Activated CD4-positive, alpha-beta memory T cell treated with anti-CD3 and anti-CD28 coated beads for 36 hours (primary cell): ENCODE measurements around the gene TMEM63C. TPM values are rescaled to one million over a fixed set of nuclear protein-coding genes. Genes with fewer than 3 reads are reported as not detected.

Experiments used
- CTCF ChIA-PET: fragments of 350-600 bp; sonication (Branson Sonifier 250); formaldehyde crosslinking; loops from one replicate; lab custom pipeline; 2021; ENCODE audit warnings: antibody characterized with exemption, inconsistent platforms; lab: Charles Lee
- POLR2A ChIA-PET: fragments of 350-600 bp; sonication (Branson Sonifier 250); formaldehyde crosslinking; loops from one replicate; lab custom pipeline; 2021; ENCODE audit warnings: antibody characterized with exemption; lab: Charles Lee
- DNase-seq: peaks from one replicate; pipeline ENCODE4 v3.0.0-alpha.2; 2020
- H3K27ac Mint-ChIP-seq: one replicate; pipeline ENCODE4 v1.8.0; 2021; ENCODE audit warnings: mixed read lengths
- H3K27me3 Mint-ChIP-seq: one replicate; pipeline ENCODE4 v1.8.0; 2021; ENCODE audit warnings: mixed read lengths
- H3K36me3 Mint-ChIP-seq: one replicate; pipeline ENCODE4 v1.8.0; 2021; ENCODE audit warnings: mixed read lengths
- H3K4me1 Mint-ChIP-seq: one replicate; pipeline ENCODE4 v1.8.0; 2021; ENCODE audit warnings: low read depth, mixed read lengths
- H3K4me3 Mint-ChIP-seq: one replicate; pipeline ENCODE4 v1.8.0; 2021; ENCODE audit warnings: mild to moderate bottlenecking, mixed read lengths
- H3K9me3 Mint-ChIP-seq: one replicate; pipeline ENCODE4 v1.8.0; 2021; ENCODE audit warnings: mixed read lengths
- intact Hi-C: fragments of 100-400 bp; cut with micrococcal nuclease; formaldehyde crosslinking; loops from one replicate; pipeline ENCODE4 v1.15.1; 2023
- total RNA-seq, 2 experiments: library from RNA; stranded (reverse); gene quantifications; one replicate each; pipeline ENCODE4 v1.2.3, GENCODE V29; 2021

Gene TMEM63C
- total RNA-seq, 2 experiments from 2014 or later: 0.80 to 1.7 TPM

GRCh38 chr14:77185093-77185465 lies 3.5 kb downstream of the TMEM63C start:
- Mint-ChIP-seq H3K9me3 (no peaks in the 10 kb centered on the region), H3K4me3 (no peak overlapping the region), H3K4me1 (peaks cover 17% of the 10 kb centered on the region), H3K27me3 (peaks cover 11% of the 10 kb centered on the region), H3K27ac (no peak overlapping the region), H3K36me3 (no peaks in the 10 kb centered on the region)
- no peak for DNase-seq
- intact Hi-C loops: no loop called here
- CTCF ChIA-PET: interaction anchor here (1.3 kb wide), 1 partner anchor 131 kb away, joined by 4 read pairs; no protein-coding TSS in a partner anchor
- POLR2A ChIA-PET: no interaction called here

- Mint-ChIP-seq H3K4me1 (peaks cover 13% of the 10 kb centered on the region), H3K27ac (no peak overlapping the region), H3K36me3 (no peaks in the 10 kb centered on the region), H3K9me3 (no peaks in the 10 kb centered on the region), H3K4me3 (no peak overlapping the region), H3K27me3 (peaks cover 8% of the 10 kb centered on the region)
- CTCF ChIA-PET: no interaction called here
- POLR2A ChIA-PET: no interaction called here
- intact Hi-C loops: no loop called here
- DNase-seq: no peak
Measured at GRCh38 chr14:77186911-77187648, 5.5 kb downstream of the TMEM63C start.

- Mint-ChIP-seq H3K4me1 (peaks cover 9% of the 10 kb centered on the region), H3K27ac (no peak overlapping the region), H3K4me3 (no peak overlapping the region), H3K9me3 (no peaks in the 10 kb centered on the region), H3K27me3 (peaks cover 7% of the 10 kb centered on the region), H3K36me3 (no peaks in the 10 kb centered on the region)
- ChIA-PET CTCF (no interaction called here), POLR2A (no interaction called here)
- no peak for DNase-seq
- intact Hi-C loops: no loop called here
Measured at GRCh38 chr14:77187649-77188012, 6.0 kb downstream of the TMEM63C start.

- POLR2A ChIA-PET: no interaction called here
- DNase-seq: no peak
- no peaks in the 10 kb centered on the region for H3K9me3 Mint-ChIP-seq
- intact Hi-C loops: no loop called here
- CTCF ChIA-PET: no interaction called here
- no peaks in the 10 kb centered on the region for H3K36me3 Mint-ChIP-seq
- no peak overlapping the region for H3K27ac Mint-ChIP-seq
- no peak overlapping the region for H3K4me3 Mint-ChIP-seq
- peaks cover 3% of the 10 kb centered on the region for H3K4me1 Mint-ChIP-seq
- H3K27me3 Mint-ChIP-seq: peaks cover 3% of the 10 kb centered on the region
Measured at GRCh38 chr14:77189479-77189878, 7.9 kb downstream of the TMEM63C start.

- POLR2A ChIA-PET: interaction anchor here (0.5 kb wide), 1 partner anchor 93 kb away, joined by 3 read pairs; the partner anchor contains the start of gene CIPC
- no peaks in the 10 kb centered on the region for H3K36me3 Mint-ChIP-seq
- H3K27ac Mint-ChIP-seq: no peak overlapping the region
- CTCF ChIA-PET: interaction anchor here (1.7 kb wide), 1 partner anchor 22 kb away, joined by 7 read pairs; no protein-coding TSS in a partner anchor
- no peaks in the 10 kb centered on the region for H3K9me3 Mint-ChIP-seq
- H3K4me1 Mint-ChIP-seq: no peaks in the 10 kb centered on the region
- DNase-seq: no peak
- H3K4me3 Mint-ChIP-seq: no peak overlapping the region
- intact Hi-C loops: no loop called here
- peaks cover 7% of the 10 kb centered on the region for H3K27me3 Mint-ChIP-seq
Measured at GRCh38 chr14:77190977-77191376, 9.4 kb downstream of the TMEM63C start.

GRCh38 chr14:77194706-77195105 lies 13.1 kb downstream of the TMEM63C start:
- ChIA-PET CTCF (interaction anchor here (1.5 kb wide), 1 partner anchor 19 kb away, joined by 3 read pairs; no protein-coding TSS in a partner anchor), POLR2A (no interaction called here)
- H3K36me3 Mint-ChIP-seq: no peaks in the 10 kb centered on the region
- no peak for DNase-seq
- no peaks in the 10 kb centered on the region for H3K9me3 Mint-ChIP-seq
- no peak overlapping the region for H3K4me3 Mint-ChIP-seq
- H3K4me1 Mint-ChIP-seq: no peaks in the 10 kb centered on the region
- peaks cover 6% of the 10 kb centered on the region for H3K27me3 Mint-ChIP-seq
- H3K27ac Mint-ChIP-seq: no peak overlapping the region
- intact Hi-C loops: no loop called here

GRCh38 chr14:77195766-77196165 lies 14.2 kb downstream of the TMEM63C start:
- Mint-ChIP-seq H3K4me1 (no peaks in the 10 kb centered on the region), H3K9me3 (no peaks in the 10 kb centered on the region), H3K4me3 (no peak overlapping the region), H3K27me3 (peaks cover 6% of the 10 kb centered on the region), H3K36me3 (no peaks in the 10 kb centered on the region), H3K27ac (no peak overlapping the region)
- no peak for DNase-seq
- intact Hi-C loops: no loop called here
- ChIA-PET POLR2A (interaction anchor here (0.6 kb wide), 1 partner anchor 604 kb away, joined by 3 read pairs; no protein-coding TSS in a partner anchor), CTCF (interaction anchor here (1.2 to 1.5 kb wide), 3 partner anchors 18 to 120 kb away, joined by 3 read pairs; no protein-coding TSS in a partner anchor)

- POLR2A ChIA-PET: no interaction called here
- no peak for DNase-seq
- H3K9me3 Mint-ChIP-seq: no peaks in the 10 kb centered on the region
- intact Hi-C loops: no loop called here
- peaks cover 6% of the 10 kb centered on the region for H3K27me3 Mint-ChIP-seq
- CTCF ChIA-PET: no interaction called here
- H3K4me1 Mint-ChIP-seq: no peaks in the 10 kb centered on the region
- no peaks in the 10 kb centered on the region for H3K36me3 Mint-ChIP-seq
- no peak overlapping the region for H3K27ac Mint-ChIP-seq
- no peak overlapping the region for H3K4me3 Mint-ChIP-seq
Measured at GRCh38 chr14:77197988-77198387, 16.4 kb downstream of the TMEM63C start.

GRCh38 chr14:77198561-77198960 lies 17.0 kb downstream of the TMEM63C start:
- DNase-seq: no peak
- Mint-ChIP-seq H3K27ac (no peak overlapping the region), H3K4me3 (no peak overlapping the region), H3K27me3 (peaks cover 6% of the 10 kb centered on the region), H3K9me3 (no peaks in the 10 kb centered on the region), H3K4me1 (no peaks in the 10 kb centered on the region), H3K36me3 (no peaks in the 10 kb centered on the region)
- intact Hi-C loops: no loop called here
- POLR2A ChIA-PET: no interaction called here
- CTCF ChIA-PET: no interaction called here

- H3K27ac Mint-ChIP-seq: no peak overlapping the region
Measured at GRCh38 chr14:77199590-77199989, 18.0 kb downstream of the TMEM63C start.

GRCh38 chr14:77200406-77200985 lies 18.9 kb downstream of the TMEM63C start:
- Mint-ChIP-seq H3K27me3 (peaks cover 2% of the 10 kb centered on the region), H3K4me1 (no peaks in the 10 kb centered on the region), H3K36me3 (no peaks in the 10 kb centered on the region), H3K4me3 (no peak overlapping the region), H3K9me3 (no peaks in the 10 kb centered on the region), H3K27ac (no peak overlapping the region)
- ChIA-PET CTCF (no interaction called here), POLR2A (no interaction called here)
- no peak for DNase-seq
- intact Hi-C loops: no loop called here

More at GRCh38 chr14:77199590-77199989, 18.0 kb downstream of the TMEM63C start:
- intact Hi-C loops: no loop called here
- no peak for DNase-seq
- CTCF ChIA-PET: no interaction called here
- H3K27me3 Mint-ChIP-seq: peaks cover 6% of the 10 kb centered on the region
- H3K36me3 Mint-ChIP-seq: no peaks in the 10 kb centered on the region
- H3K4me3 Mint-ChIP-seq: no peak overlapping the region
- no peaks in the 10 kb centered on the region for H3K9me3 Mint-ChIP-seq
- POLR2A ChIA-PET: no interaction called here
- H3K4me1 Mint-ChIP-seq: no peaks in the 10 kb centered on the region

- Mint-ChIP-seq H3K27ac (no peak overlapping the region), H3K27me3 (peaks cover 2% of the 10 kb centered on the region), H3K4me3 (no peak overlapping the region), H3K4me1 (no peaks in the 10 kb centered on the region), H3K36me3 (no peaks in the 10 kb centered on the region), H3K9me3 (no peaks in the 10 kb centered on the region)
- DNase-seq: no peak
- intact Hi-C loops: no loop called here
- CTCF ChIA-PET: no interaction called here
- POLR2A ChIA-PET: no interaction called here
Measured at GRCh38 chr14:77201696-77202095, 20.1 kb downstream of the TMEM63C start.
